Stimulated activated CD4-positive, alpha-beta T cell treated with anti-CD3 and anti-CD28 coated beads, Interleukin-1b, Interleukin-23, amount 100 ng/mL, for 4 hours (primary cell): Measurements from ENCODE around the gene SEMA6A.

ENCODE experiments used
- DNase-seq, 2 donors: peaks; one replicate each; pipeline ENCODE4 v3.0.0-alpha.2; 2020; ENCODE audit warnings: low read depth in 2 of 2

Gene SEMA6A

DNA sequence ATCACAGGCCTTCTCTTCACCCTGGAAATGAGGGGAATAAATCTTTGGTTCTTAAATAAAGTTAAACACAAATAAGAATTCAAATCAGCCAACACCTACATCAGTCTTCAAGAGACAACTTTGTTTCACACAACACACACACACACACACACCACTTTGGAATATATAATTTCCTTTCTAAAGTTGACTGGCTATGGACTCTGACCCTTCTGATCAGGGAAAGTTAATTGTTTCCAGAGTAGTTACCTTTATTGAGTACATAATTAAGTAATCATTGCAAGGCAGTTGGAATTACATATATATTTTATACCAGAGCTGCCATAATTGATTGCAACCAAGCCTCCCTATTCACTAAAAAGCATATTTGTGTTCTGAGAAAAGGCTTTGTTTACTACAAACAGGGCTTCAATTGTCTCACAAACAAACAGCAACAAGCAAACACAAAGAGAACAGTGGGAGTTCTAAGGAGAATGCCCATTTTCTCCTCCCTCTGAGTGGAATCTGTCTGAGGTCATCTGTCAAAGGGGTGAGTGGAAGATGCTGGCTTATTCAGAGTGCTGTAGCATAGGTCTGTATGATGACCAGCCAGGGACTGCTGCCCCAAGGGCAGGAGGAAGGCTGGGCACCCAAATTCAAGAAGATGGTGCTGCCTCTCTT, 136.6 kb downstream of the SEMA6A start:
- DNase-seq: no peak

GRCh38 chr5:116437351-116437705, 137.3 kb downstream of the SEMA6A start:
- no peak for DNase-seq

- DNase-seq: no peak
Measured at GRCh38 chr5:116436674-116437350, 137.8 kb downstream of the SEMA6A start.

DNA sequence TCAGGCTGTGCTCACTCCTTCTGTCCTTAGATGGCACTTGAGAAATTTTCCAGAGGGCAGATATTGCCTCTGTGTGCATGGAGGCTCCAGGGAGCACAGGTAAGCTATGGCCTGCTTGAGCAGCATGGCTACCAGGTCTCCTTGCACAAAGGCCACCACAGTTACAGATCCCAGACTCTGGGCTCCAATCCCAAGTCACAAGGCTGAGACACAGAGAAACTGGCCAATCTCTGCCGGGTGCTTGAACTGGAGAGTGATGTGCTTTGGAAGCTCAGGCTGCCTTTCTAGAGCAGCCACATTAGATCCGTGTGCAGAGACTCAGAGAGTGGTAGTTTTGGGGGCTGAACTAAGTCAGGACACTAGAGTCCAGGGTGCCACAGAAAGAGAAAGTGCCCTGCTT, 145.7 kb downstream of the SEMA6A start:
- no peak for DNase-seq

DNA sequence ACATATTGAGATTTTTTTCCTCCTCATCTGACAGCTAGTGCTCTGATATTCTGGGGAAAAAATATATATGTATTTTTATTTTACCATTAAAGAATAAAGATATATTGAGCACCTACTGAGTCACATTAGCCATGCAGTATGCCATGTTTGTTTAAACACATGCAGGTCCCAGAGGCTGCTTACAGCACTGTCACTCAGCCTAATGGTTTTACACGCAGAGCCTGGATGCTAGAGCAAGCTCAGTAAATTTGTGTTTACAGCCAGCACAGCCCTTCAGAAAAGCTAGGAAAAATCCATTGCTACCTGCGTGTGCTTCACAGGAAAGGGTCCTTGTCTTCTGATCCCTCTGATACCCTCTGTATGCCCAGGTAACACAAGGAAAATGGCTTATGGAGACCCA, 146.2 kb downstream of the SEMA6A start:
- DNase-seq: no peak

GRCh38 chr5:116424951-116425350, 149.7 kb downstream of the SEMA6A start:
- no peak for DNase-seq

DNA sequence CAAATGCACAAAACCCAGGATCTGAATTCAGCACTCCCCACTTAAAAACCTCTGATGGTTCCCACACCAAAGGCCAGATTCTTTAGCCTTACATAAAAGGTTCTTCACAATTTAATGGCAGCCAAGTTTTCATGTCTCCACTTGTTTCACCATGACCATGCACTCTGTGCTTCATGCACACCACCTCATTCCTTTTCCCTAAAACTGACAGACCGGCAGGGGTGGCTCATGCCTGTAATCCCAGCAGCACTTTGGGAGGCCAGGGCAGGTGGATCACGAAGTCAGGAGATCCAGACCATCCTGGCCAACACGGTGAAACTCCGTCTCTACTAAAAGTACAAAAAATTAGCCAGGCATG, 150.4 kb downstream of the SEMA6A start:
- DNase-seq: no peak

DNA sequence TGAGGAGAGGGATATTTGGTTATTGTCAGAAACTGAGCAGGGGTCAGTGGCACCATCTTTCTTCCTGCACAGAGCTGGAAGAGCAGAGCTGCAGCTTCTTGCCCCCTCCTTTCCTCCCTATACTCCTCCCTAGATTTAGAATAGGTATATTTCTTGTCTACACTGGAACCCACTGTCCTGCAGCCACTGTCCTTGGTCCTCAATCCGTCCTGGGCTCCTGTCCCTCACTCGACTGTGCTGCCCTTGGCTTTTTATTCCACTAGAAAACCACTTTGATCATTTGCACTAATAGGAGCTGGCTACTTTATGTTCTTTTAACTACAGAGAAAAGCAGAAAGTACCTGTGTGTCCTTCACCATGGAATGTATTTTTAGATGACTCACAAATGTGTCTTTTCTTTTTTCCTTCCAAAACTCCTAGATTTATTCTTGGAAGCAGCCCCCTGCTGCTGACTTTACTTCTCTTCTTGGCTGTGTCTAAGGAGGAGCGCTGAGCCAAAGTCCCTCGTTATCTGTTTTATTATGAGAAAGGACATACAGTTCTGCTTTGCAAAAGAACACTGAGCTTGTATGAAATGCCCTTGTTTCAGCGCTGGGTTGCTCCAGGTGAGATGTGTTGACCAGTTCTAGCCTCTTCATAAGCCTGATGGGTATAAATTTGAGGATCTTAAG, 150.9 kb downstream of the SEMA6A start:
- no peak for DNase-seq

GRCh38 chr5:116423141-116423540, 151.5 kb downstream of the SEMA6A start:
- no peak for DNase-seq

- no peak for DNase-seq
Measured at GRCh38 chr5:116421080-116421629, 153.5 kb downstream of the SEMA6A start.

- no peak for DNase-seq
Measured at GRCh38 chr5:116420540-116420939, 154.1 kb downstream of the SEMA6A start.

GRCh38 chr5:116419258-116419657, 155.4 kb downstream of the SEMA6A start:
- DNase-seq: no peak

DNA sequence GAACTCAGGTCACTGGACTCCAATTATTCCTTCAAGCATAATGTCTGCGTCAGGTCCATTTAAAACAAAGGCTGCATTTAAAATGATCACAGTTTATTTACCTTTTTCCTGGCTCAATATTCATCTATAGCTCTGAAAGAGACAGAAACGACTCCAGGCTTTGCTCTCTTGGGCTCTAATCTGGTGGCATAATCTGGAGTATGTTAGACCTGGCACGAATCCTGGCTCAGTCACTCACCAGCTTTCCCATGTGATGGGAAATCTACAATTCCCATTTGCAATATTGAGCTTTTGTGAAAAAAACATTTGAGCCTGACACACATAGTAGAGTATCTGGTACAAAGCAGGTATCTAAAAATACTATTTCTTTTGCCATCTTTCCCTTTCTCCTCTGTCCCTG, 155.8 kb downstream of the SEMA6A start:
- DNase-seq: no peak

DNA sequence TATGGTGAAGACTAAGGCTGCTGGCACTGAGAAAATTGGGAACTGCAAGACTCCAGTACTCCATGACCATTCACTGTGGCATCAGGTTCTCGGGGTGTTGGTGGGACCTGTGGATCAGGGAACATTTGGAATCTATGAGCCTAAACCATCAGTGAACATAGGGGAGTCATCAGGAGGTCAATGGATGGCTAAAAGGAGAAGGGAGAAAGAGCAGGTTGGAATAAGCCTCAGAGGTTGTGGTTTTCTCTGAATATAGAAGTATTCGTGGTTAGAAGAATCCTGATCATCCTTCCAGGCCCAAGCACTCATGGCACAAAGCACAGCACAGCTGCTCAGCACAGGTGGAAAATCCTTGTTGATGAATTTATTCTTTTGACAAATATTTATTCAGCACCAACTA, 156.6 kb downstream of the SEMA6A start:
- DNase-seq: no peak

DNA sequence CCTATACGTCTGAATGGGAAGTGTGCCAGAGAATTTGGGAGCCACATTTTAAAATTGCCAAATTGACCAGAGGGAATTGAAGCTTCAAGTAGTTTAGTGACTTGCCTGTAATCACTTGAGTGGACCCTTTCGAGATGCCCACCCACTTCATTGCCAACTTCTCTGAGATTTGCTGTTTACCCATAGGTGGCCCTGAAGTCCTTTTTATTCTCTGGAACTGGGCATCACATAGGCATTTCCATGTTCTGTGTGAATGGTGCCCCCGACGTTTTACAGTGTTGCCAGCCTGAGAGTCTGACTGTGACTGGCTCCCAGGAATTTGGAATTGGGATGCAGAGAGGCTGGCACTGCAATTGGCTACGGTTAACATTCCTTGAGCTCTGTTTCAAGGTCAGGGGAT, 158.6 kb downstream of the SEMA6A start:
- no peak for DNase-seq

DNA sequence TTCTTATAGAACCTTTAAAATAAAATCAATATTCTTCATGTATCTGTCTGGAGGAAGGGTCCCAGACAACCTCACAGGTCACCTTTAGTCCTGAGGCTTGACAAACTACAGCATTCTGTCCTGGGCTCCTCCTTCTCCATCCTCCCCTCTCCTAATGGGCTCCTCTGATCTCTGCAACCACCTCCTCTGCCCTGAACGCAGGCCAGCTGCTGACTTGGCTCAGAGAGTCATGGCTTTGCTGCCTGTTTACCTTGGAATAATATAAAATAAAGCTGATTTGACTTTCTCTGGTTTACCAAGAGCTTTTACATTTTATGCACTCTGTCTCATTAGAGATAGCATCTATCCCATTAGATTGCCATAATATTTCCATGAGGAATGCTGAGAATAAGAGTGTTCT, 159.4 kb downstream of the SEMA6A start:
- DNase-seq: no peak

GRCh38 chr5:116411101-116411571, 163.5 kb downstream of the SEMA6A start:
- no peak for DNase-seq

GRCh38 chr5:116410336-116410890, 164.2 kb downstream of the SEMA6A start:
- no peak for DNase-seq

GRCh38 chr5:116409591-116410296, 164.9 kb downstream of the SEMA6A start:
- no peak for DNase-seq

DNA sequence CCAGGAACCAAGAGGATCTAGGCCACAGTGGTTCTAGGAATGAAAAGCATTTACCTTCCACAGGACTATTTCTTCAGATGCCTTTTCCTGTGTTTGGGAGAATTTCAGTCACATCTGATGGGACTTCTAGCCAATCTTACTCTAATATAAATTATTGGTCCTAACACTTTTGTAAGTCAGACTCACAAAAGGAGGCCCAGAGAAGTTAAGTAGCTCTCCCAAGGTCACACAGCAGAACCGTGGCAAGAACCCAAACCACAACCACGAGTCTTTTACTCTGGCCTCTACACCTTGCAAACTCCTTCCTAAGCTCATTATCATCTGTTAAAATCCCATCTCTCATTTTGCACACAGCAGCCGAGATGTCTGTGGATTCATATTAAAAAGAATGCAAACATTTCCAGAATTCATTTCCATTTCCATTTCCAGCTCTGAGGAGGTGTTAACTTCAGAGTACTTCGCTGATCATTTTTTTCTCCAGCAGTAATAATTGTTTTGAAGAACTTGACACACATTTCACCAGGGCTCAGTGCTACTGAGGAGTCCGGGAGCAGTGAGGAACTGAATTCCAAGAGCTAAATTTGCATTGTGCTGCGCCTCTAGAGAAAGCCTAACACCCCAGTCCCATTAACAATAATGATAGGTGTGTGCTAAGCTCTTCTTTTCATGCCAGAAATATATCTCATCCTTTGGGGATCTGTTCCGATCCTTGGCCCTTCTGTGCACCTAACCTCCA, 168.1 kb downstream of the SEMA6A start:
- no peak for DNase-seq

GRCh38 chr5:116404792-116405191, 169.8 kb downstream of the SEMA6A start:
- DNase-seq: no peak
